Measurements from ENCODE around the gene ARAP2.

DNA sequence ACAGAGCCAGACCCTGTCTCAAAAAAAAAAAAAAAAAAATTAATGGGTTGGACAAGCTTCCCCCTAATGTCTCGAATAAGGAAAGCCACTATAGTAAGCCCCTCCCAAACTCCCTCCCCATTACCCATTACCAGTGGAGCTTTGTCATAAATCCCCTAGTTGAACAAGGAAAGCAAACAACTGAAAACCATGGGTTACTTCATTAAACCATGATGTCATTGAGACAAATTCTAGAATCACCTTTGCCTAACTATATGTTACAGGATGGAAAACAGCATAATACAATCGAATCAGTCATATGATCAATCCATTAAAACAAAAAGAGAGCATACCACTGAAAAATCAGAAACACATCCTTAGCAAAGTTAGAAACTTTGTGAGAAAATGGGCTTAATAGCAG is 8.2 kb downstream of the ARAP2 start:
- TF ChIP-seq CTCF (IDR thresholded peaks at IDR 0.05; ENCODE audit: low read length) (no peak), EZH2 (IDR thresholded peaks at IDR 0.05; ENCODE audit: borderline replicate concordance, low read length) (no peak)
